Breast epithelium (tissue), 3 donors: Measurements from ENCODE around the gene CDC42EP5.

ENCODE experiments used
- POLR2A ChIP-seq: fragments of 450-650 bp; IDR thresholded peaks from one replicate; pipeline ENCODE4 v1.6.1; 2016; ENCODE audit warnings: antibody characterized with exemption, mild to moderate bottlenecking, moderate library complexity
- POLR2AphosphoS5 ChIP-seq, 3 donors: sonication (generic); formaldehyde crosslinking; IDR thresholded peaks; one replicate each; pipeline ENCODE4 v1.6.1; 2017; ENCODE audit warnings: antibody characterized with exemption in 3 of 3
- TF ChIP-seq, protein P1 (sequence below), 3 donors: fragments of 450-650 bp; IDR thresholded peaks; one replicate each; pipeline ENCODE4 v1.5.1; 2016 to 2017; ENCODE audit warnings: antibody characterized with exemption in 3 of 3, mild to moderate bottlenecking in 3 of 3, moderate library complexity in 3 of 3

DNA sequence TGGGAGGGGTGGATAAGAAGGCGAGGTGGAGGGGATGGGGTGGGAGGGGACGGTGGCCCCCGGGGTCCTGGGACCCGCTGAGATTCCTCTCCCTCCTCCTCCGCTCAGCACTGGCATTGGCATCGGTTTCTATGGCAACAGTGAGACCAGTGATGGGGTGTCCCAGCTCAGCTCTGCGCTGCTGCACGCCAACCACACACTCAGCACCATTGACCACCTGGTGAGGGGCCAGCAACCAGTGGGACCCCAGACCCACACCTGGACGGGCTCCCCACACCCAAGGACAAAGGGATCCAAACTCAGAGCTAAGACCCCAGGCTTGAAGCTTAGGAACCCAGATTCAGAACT lies 52.0 kb downstream of the CDC42EP5 start:
- TF ChIP-seq, protein P1, sequence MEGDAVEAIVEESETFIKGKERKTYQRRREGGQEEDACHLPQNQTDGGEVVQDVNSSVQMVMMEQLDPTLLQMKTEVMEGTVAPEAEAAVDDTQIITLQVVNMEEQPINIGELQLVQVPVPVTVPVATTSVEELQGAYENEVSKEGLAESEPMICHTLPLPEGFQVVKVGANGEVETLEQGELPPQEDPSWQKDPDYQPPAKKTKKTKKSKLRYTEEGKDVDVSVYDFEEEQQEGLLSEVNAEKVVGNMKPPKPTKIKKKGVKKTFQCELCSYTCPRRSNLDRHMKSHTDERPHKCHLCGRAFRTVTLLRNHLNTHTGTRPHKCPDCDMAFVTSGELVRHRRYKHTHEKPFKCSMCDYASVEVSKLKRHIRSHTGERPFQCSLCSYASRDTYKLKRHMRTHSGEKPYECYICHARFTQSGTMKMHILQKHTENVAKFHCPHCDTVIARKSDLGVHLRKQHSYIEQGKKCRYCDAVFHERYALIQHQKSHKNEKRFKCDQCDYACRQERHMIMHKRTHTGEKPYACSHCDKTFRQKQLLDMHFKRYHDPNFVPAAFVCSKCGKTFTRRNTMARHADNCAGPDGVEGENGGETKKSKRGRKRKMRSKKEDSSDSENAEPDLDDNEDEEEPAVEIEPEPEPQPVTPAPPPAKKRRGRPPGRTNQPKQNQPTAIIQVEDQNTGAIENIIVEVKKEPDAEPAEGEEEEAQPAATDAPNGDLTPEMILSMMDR (IDR thresholded peaks at IDR 0.05), result no peak
- TF ChIP-seq POLR2A (no peak), POLR2AphosphoS5 (IDR thresholded peaks at IDR 0.05) (no peak)
